Chondrocyte (in vitro differentiated cells): ENCODE measurements around the gene ETHE1. TPM values are rescaled to one million over a fixed set of nuclear protein-coding genes. Genes with fewer than 3 reads are reported as not detected.

Experiments
- DNase-seq: peaks from one replicate; pipeline ENCODE4 v3.0.0; 2021; ENCODE audit warnings: mixed read lengths, low spot score
- H3K27ac Mint-ChIP-seq: one replicate; pipeline ENCODE4 v1.8.0; 2021; ENCODE audit warnings: mild to moderate bottlenecking, moderate library complexity, mixed read lengths; ENCODE audit not compliant: unreplicated experiment
- H3K27me3 Mint-ChIP-seq: 2 replicates; pipeline ENCODE4 v1.8.0; 2021; ENCODE audit warnings: low read depth, mixed read lengths
- H3K36me3 Mint-ChIP-seq: 2 replicates; pipeline ENCODE4 v1.8.0; 2021; ENCODE audit warnings: low read depth, mixed read lengths
- H3K4me1 Mint-ChIP-seq: 2 replicates; pipeline ENCODE4 v1.8.0; 2021; ENCODE audit warnings: low read depth, mild to moderate bottlenecking, mixed read lengths
- H3K4me3 Mint-ChIP-seq: one replicate; pipeline ENCODE4 v1.8.0; 2021; ENCODE audit warnings: mild to moderate bottlenecking, moderate library complexity, mixed read lengths; ENCODE audit not compliant: unreplicated experiment
- H3K9me3 Mint-ChIP-seq: 2 replicates; pipeline ENCODE4 v1.8.0; 2021; ENCODE audit warnings: low read depth, mixed read lengths
- CTCF ChIP-seq: fragments of 200-600 bp; sonication (generic); IDR thresholded peaks from 2 replicates; pipeline ENCODE4 v1.5.0; 2021; ENCODE audit warnings: antibody characterized with exemption, mild to moderate bottlenecking, moderate library complexity
- total RNA-seq: library from RNA; stranded (reverse); gene quantifications from 3 replicates; pipeline ENCODE4 v1.2.1, GENCODE V29; 2021

The ETHE1 gene
- total RNA-seq, 1 donor from 2014 or later, result 31.5 TPM

- H3K4me3 Mint-ChIP-seq, result no peak overlapping the region
- no peak for DNase-seq
- no peaks in the 10 kb centered on the region for H3K9me3 Mint-ChIP-seq
- peaks cover 20% of the 10 kb centered on the region for H3K36me3 Mint-ChIP-seq
- no peaks in the 10 kb centered on the region for H3K4me1 Mint-ChIP-seq
- H3K27me3 Mint-ChIP-seq, result no peaks in the 10 kb centered on the region
- no peak overlapping the region for H3K27ac Mint-ChIP-seq
- no peak for TF ChIP-seq CTCF
Observed at GRCh38 chr19:43554317-43554895, 27.4 kb upstream of the ETHE1 start.

DNA sequence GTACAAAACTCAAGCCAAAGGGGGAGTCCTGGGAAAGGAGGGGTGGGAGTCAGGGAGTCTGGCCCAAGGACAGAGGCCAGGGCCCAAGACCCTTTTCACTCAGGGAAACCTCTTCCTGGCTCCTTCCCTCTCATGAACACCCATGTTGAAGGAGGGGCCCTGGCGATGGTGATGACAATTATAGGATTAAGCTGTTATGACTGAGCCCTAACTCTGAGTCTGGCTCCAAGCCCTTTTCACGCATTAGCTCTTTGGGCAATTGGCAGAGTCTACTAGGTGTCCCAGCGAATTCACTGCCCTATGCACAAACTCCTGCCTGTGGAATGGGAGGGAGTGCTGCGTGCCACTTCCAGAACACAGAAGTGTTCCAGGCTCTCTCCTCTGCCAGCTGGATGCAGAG, 26.7 kb upstream of the ETHE1 start:
- H3K9me3 Mint-ChIP-seq, result no peaks in the 10 kb centered on the region
- DNase-seq, result no peak
- H3K36me3 Mint-ChIP-seq, result peaks cover 20% of the 10 kb centered on the region

DNA sequence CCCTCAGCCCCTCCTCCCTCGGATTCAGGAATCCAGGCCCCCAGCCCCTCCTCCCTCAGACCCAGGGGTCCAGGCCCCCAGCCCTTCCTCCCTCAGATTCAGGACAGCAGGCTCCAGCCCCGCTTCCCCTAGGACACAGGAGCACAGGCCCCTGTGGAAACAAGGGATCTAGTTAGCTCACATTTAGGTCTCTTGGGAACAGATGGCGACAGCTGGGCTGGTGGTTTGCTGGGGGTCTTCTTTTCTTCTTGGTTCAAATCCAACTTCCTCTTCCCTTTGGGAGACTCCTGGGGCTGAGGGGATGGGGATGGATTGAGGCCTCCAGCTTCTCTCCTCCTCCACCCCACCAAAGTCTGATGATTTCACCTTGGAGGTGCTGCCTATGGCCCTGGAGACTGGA, 25.6 kb upstream of the ETHE1 start:
- Mint-ChIP-seq H3K36me3 (peaks cover 20% of the 10 kb centered on the region), H3K27me3 (no peaks in the 10 kb centered on the region), H3K4me3 (no peak overlapping the region), H3K9me3 (no peaks in the 10 kb centered on the region), H3K27ac (no peak overlapping the region), H3K4me1 (no peaks in the 10 kb centered on the region)
- no peak for DNase-seq
- TF ChIP-seq CTCF, result no peak

More for the DNA sequence above, 26.7 kb upstream of the ETHE1 start:
- no peak overlapping the region for H3K4me3 Mint-ChIP-seq
- no peak for TF ChIP-seq CTCF
- H3K27me3 Mint-ChIP-seq, result no peaks in the 10 kb centered on the region
- H3K4me1 Mint-ChIP-seq, result no peaks in the 10 kb centered on the region
- no peak overlapping the region for H3K27ac Mint-ChIP-seq

- Mint-ChIP-seq H3K4me1 (no peaks in the 10 kb centered on the region), H3K36me3 (peaks cover 20% of the 10 kb centered on the region), H3K27ac (no peak overlapping the region), H3K9me3 (no peaks in the 10 kb centered on the region), H3K27me3 (no peaks in the 10 kb centered on the region), H3K4me3 (no peak overlapping the region)
- DNase-seq, result no peak
- no peak for TF ChIP-seq CTCF
Observed at GRCh38 chr19:43552198-43552450, 25.1 kb upstream of the ETHE1 start.

DNA sequence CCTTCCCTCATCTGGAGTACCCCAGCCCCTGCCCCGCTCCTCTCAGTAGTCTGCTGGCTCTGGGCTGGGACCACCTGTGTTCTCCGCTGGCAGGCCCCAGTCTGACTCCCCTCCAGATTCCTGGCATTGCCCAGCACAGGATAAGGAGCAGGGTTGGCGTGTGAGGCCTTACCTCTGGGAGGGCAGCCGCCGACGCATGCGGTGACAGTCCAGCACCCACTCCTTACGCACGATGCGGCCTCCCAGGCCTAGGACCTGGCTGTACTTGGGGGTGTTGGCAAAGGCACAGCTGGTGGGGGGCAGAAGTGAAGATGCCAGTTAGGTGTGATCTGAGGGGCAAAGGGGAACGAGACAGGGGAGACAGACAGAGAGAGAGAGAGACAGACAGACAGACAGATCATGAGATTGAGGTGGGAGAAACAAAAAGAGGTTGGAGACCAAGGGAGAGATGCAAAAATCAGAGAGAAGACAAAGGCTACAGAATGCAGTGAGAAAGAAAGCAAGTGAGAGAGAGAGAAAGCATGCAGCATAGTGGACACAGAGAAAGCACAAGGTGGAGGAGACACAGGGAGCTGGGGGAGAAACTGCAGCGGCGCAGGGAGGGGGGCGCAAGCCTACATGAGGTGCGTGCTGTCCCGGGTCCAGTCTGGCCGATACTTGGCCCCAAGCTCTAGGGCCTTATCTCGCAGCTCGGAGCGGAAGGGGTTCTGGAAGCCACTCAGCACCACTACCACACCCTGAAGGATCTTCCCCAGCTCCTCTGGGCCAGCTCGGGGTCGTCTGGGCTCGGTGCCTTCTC, 24.6 kb upstream of the ETHE1 start:
- Mint-ChIP-seq H3K27ac (no peak overlapping the region), H3K4me3 (no peak overlapping the region), H3K4me1 (no peaks in the 10 kb centered on the region), H3K9me3 (no peaks in the 10 kb centered on the region), H3K36me3 (peaks cover 20% of the 10 kb centered on the region), H3K27me3 (no peaks in the 10 kb centered on the region)
- no peak for DNase-seq
- no peak for TF ChIP-seq CTCF
